Smooth muscle cell of trachea (primary cell): Measurements from ENCODE around the gene ATP6V0C. TPM values are rescaled to one million over a fixed set of nuclear protein-coding genes. Genes with fewer than 3 reads are reported as not detected.

Source experiments
- total RNA-seq: library from RNA; depleted of rRNA; stranded (reverse); fragments of >200 nt; gene quantifications from 2 replicates; pipeline ENCODE4 v1.2.1, GENCODE V29; 2014

Gene ATP6V0C
- 14.1 TPM in 2 replicates for total RNA-seq

DNA sequence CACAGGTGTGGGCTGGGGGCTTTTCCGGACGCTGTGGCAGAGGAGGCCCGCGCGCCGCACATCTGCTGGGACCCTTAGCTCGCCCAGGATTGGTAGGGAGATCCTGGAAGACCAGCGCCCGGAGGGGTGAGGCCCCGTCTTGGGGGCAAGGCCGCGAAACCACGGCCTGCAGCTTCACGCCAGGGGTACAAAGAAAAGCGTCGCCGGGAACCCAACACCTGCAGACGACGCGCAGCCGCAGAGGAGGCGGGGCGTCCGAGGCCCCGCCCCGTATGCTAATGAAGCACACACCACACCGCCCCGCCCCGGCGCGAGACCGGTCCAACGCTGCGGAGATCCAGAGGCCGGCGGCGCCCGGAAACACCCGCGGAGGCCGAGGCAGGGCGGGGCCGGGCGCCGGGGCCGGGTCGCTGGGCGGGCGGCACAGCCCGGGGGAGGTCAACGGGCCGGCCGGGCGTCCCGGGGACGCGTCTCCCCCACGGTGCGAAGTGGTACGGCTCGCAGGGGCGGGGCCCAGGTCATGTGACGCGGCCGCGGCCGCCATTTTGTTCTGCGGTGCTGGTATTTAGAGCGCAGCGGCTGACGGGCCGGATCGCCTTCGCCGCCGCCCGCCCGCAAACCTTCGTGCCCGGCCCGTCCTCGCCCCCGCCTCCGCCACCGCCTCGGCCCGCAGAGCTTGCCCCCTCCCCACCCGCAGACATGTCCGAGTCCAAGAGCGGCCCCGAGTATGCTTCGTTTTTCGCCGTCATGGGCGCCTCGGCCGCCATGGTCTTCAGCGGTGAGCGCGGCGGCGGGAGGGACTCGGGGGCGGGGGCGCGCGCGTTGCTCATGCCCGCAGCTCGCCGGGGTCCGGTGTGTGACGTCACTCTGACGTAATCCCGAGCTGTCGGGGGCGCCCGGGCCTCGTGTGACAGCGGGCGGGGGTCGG is at the start of gene ATP6V0C:
Gene ATP6V0C (plus strand): TSS at position 548 of the 928 bp plus-strand sequence. CDS start 152 bp downstream, at position 700.

DNA sequence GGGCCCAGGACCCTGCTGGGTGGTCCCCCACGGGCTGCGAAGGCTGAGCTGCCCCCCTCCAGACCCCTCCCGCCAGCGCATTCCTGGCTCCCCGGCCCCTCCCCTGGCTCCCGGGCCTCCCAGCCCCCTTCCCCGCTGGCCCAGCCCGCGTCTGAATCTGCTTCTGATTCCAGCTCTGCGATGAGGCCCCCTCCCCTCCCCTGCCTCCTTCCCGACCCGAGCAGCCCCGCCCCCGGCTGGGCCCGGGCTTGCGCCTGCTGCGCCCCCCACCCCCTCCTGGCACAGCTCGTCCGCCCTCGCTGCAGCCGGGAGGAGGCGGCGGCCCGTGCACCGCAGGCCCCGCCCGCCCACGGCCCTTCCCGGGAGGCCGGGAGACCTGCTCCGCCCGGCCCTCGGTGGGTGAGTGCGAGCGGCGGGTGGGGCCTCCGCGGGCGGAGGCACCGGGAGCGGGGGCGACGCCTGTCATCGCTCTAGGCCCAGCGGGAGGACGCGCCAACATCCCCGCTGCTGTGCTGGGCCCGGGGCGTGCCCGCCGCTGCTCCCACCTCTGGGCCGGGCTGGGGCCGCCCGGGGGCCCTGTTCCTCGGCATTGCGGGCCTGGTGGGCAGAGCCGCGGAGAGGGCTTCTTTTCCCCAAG is 42.6 kb upstream of the ATP6V0C start, which contains the start of gene NTN3:
Gene NTN3 (plus strand): TSS at position 282 of the 637 bp plus-strand sequence. CDS start 405 bp downstream, outside the sequence.

DNA sequence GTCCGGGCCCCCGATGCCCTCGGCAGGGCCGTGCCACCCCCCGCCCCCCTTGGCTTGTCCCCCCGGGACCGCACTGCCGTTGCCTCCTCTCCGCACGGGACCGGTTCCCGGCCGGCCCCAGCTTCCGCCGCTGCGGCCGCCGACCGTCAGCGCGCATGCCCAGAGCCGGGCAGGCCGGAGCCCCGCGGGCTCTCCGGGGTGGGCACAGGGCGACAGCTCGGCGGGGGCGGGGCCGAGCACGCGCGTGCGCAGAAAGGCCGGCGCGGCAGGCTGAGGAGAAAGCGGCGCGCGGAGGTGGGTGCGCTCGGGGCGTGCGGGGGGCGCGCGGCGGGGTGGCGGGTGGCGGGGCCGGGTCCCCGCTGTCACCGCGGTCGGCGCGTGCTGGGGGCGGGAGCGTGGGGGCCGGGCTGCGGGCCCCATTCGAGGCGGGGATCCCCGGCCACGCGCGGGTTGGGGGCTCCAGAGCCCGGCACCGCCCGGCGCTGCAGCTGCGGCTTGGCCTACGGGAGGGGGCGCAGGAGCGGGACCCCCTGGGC is 38.8 kb upstream of the ATP6V0C start, which contains the start of gene TBC1D24:
Gene TBC1D24 (plus strand): TSS at position 251 of the 536 bp plus-strand sequence. CDS start 21,022 bp downstream, outside the sequence.

DNA sequence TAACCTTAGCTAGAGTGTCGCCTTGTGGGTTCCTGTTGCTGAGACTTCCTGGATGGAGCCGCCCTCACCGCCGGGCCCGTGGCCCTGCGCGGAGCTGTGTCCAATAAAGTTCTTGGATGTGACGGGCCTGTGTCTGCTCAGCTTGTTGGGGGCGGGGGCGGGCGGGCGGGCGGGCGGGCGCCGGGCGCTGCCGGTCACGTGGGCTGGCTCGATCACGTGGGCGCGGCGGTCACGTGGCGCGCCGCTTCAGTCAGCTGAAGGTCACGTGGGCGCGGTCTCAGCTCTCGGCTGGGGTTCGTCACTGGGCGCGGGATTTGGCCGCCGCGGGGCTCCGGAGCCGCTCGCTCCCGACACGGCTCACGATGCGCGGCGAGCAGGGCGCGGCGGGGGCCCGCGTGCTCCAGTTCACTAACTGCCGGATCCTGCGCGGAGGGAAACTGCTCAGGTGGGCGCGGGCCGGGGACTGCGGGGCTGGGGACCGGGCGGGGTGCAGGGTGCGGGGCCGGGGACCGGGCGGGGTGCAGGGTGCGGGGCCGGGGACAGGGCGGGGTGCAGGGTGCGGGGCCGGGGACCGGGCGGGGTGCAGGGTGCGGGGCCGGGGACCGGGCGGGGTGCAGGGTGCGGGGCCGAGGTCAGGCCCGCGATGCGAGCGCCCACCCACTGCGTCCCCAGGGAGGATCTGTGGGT is 6.5 kb downstream of the ATP6V0C start, which contains the start of gene AMDHD2:
Gene AMDHD2 (plus strand): TSS at position 275 of the 687 bp plus-strand sequence. CDS start 88 bp downstream, at position 363.

DNA sequence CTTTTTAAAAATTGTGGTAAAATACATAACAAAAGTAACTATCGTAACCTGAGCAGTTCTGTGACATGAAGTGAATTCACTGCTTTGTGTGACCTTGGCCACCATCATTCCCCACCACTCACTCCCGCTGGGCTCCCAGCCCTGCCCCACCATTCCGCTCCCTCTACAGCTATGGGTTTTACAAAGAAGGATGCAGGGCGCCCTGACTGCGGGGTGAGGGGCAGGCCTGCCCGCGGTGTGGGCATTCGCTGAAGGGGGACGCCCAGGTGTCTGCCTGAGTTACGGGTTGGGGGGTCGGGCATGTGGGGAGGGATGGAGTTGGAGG is 17.6 kb downstream of the ATP6V0C start, which contains the start of gene CEMP1:
Gene CEMP1 (minus strand): TSS at position 38 of the 325 bp plus-strand sequence. CDS start 335 bp downstream, outside the sequence.

DNA sequence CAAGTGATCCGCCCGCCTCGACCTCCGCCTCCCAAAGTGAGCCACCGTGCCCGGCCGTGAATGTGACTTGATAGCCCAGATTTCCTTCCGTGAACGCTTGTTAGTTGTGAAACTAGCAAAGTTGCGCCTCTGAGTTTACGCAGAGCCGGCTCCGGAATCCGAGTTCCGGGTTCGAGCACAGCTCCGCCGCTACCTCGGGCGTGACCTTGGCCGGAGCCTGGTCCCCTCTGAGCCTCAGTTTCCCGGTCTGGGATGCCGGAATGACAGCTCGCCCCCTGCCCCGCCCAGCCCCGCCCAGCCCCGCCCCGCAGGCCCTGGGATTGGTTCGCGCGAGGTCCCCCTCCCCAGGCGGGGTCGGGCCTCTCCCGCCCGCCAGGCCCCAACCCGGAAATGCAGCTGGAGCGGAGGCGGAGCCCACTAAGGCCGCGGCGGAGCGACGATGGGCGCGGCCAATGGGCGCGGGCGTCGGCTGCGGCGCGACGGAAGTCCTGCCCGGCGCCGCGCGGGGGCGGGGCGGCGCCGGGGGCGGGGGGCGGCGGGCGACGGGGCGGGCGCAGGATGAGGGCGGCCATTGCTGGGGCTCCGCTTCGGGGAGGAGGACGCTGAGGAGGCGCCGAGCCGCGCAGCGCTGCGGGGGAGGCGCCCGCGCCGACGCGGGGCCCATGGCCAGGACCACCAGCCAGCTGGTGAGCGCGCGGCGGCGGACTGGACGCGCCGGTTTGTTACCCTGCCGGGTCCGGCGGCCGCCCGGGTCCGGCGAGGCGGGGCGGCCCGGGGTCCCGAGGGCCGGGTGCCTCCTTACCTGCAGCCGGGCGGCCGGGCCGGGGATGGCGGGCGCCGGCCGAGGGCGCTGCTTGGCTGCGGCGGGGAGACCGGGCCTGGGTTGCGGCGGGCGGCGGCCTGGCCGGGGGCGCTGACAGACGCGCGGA is 24.0 kb downstream of the ATP6V0C start, which contains the start of gene PDPK1:
Gene PDPK1 (plus strand): TSS at position 571 of the 929 bp plus-strand sequence. CDS start 92 bp downstream, at position 663.

Other genes with a start within 250 kb of the ATP6V0C start
- 69.3 and 82.5 TPM in 2 replicates for gene RNPS1, start 245.8 kb upstream of the ATP6V0C start, total RNA-seq
- gene ABCA3, start 173.2 kb upstream of the ATP6V0C start, total RNA-seq = 1.2 and 2.3 TPM in 2 replicates
- gene CCNF, start 84.5 kb upstream of the ATP6V0C start, total RNA-seq = 5.1 and 24.0 TPM in 2 replicates
- 1.5 and 6.3 TPM in 2 replicates for gene TEDC2, start 53.8 kb upstream of the ATP6V0C start, total RNA-seq
- gene NTN3, start 42.7 kb upstream of the ATP6V0C start, total RNA-seq = 1.5 and 5.3 TPM in 2 replicates
- gene TBC1D24, start 38.8 kb upstream of the ATP6V0C start, total RNA-seq = 16.9 and 23.3 TPM in 2 replicates
- 75.0 and 116 TPM in 2 replicates for gene AMDHD2, start 6.4 kb downstream of the ATP6V0C start, total RNA-seq
- gene CEMP1, start 17.5 kb downstream of the ATP6V0C start, total RNA-seq = 0.66 TPM in 1 of 2 replicates, not detected in the other
- gene PDPK1, start 24.1 kb downstream of the ATP6V0C start, total RNA-seq = 19.9 and 28.1 TPM in 2 replicates
- gene KCTD5, start 168.6 kb downstream of the ATP6V0C start, total RNA-seq = 17.6 and 25.6 TPM in 2 replicates
- gene PRSS27, start 206.3 kb downstream of the ATP6V0C start, total RNA-seq = 0.58 and 1.3 TPM in 2 replicates
- 71.9 and 83.0 TPM in 2 replicates for gene SRRM2, start 238.7 kb downstream of the ATP6V0C start, total RNA-seq